ENCODE data around the gene ADAM12.

The ADAM12 gene

GRCh38 chr10:126102636-126103035, 285.6 kb downstream of the ADAM12 start:
- H3K4me1 ChIP-seq (ENCODE audit: control insufficient read depth in 1 of 2, insufficient read depth in 1 of 2, low read depth in 1 of 2, low read length in 1 of 2): peaks cover 0 to 20% of the 10 kb centered on the region in 2 experiments
- no peaks in the 10 kb centered on the region for H3K27me3 ChIP-seq
- H3K36me3 ChIP-seq: no peaks in the 10 kb centered on the region
- TF ChIP-seq CTCF (IDR thresholded peaks at IDR 0.05): no peak
- H3K4me3 ChIP-seq (ENCODE audit: low read depth in 1 of 2, low read length in 1 of 2): no peak overlapping the region
- H3K9me3 ChIP-seq: no peaks in the 10 kb centered on the region
- H3K27ac ChIP-seq: no peak overlapping the region

- no peak for TF ChIP-seq CTCF (IDR thresholded peaks at IDR 0.05)
- peaks cover 0 to 20% of the 10 kb centered on the region in 2 experiments for H3K4me1 ChIP-seq (ENCODE audit: control insufficient read depth in 1 of 2, insufficient read depth in 1 of 2, low read depth in 1 of 2, low read length in 1 of 2)
- H3K27me3 ChIP-seq: no peaks in the 10 kb centered on the region
- no peaks in the 10 kb centered on the region for H3K9me3 ChIP-seq
- H3K36me3 ChIP-seq: no peaks in the 10 kb centered on the region
- H3K27ac ChIP-seq: peak overlapping the region; percentile 30
- no peak overlapping the region for H3K4me3 ChIP-seq (ENCODE audit: low read depth in 1 of 2, low read length in 1 of 2)
These were observed 286.5 kb downstream of the ADAM12 start for GRCh38 chr10:126101736-126102135.

- TF ChIP-seq CTCF (IDR thresholded peaks at IDR 0.05): no peak
- H3K4me3 ChIP-seq (ENCODE audit: low read depth in 1 of 2, low read length in 1 of 2): no peak overlapping the region
- H3K4me1 ChIP-seq (ENCODE audit: control insufficient read depth in 1 of 2, insufficient read depth in 1 of 2, low read depth in 1 of 2, low read length in 1 of 2): peaks cover 0 to 20% of the 10 kb centered on the region in 2 experiments
- H3K27ac ChIP-seq: peak overlapping the region; percentile 30
- H3K36me3 ChIP-seq: no peaks in the 10 kb centered on the region
- H3K27me3 ChIP-seq: no peaks in the 10 kb centered on the region
- no peaks in the 10 kb centered on the region for H3K9me3 ChIP-seq
These were observed 287.0 kb downstream of the ADAM12 start for GRCh38 chr10:126101325-126101724.

- no peak for TF ChIP-seq CTCF (IDR thresholded peaks at IDR 0.05)
- no peaks in the 10 kb centered on the region for H3K9me3 ChIP-seq
- no peaks in the 10 kb centered on the region for H3K36me3 ChIP-seq
- H3K27ac ChIP-seq: no peak overlapping the region
- no peaks in the 10 kb centered on the region for H3K27me3 ChIP-seq
- peaks cover 0 to 8% of the 10 kb centered on the region in 2 experiments for H3K4me1 ChIP-seq (ENCODE audit: control insufficient read depth in 1 of 2, insufficient read depth in 1 of 2, low read depth in 1 of 2, low read length in 1 of 2)
- no peak overlapping the region for H3K4me3 ChIP-seq (ENCODE audit: low read depth in 1 of 2, low read length in 1 of 2)
These were observed 288.9 kb downstream of the ADAM12 start for GRCh38 chr10:126099366-126099765.

GRCh38 chr10:126098226-126098581, 290.1 kb downstream of the ADAM12 start:
- TF ChIP-seq CTCF (IDR thresholded peaks at IDR 0.05): no peak
- Histone ChIP-seq H3K36me3 (no peaks in the 10 kb centered on the region), H3K9me3 (no peaks in the 10 kb centered on the region)

More at GRCh38 chr10:126098226-126098581, 290.1 kb downstream of the ADAM12 start:
- H3K27ac ChIP-seq: no peak overlapping the region
- no peaks in the 10 kb centered on the region for H3K27me3 ChIP-seq
- H3K4me1 ChIP-seq (ENCODE audit: control insufficient read depth in 1 of 2, insufficient read depth in 1 of 2, low read depth in 1 of 2, low read length in 1 of 2): peaks cover 0 to 8% of the 10 kb centered on the region in 2 experiments
- no peak overlapping the region for H3K4me3 ChIP-seq (ENCODE audit: low read depth in 1 of 2, low read length in 1 of 2)

Data from neutrophil (primary cell).